K562 (cell line): Measurements from ENCODE around the gene EIF5B. TPM values are rescaled to one million over a fixed set of nuclear protein-coding genes. Genes with fewer than 3 reads are reported as not detected.

Experiments
- ATAC-seq: fragments of 200-7000 bp; cut with Tn5 transposase; 3 replicates; pipeline ENCODE4 v1.9.1; 2020; ENCODE audit warnings: moderate library complexity
- BruUV-seq: library from RNA; stranded (reverse); fragments of 400-500 nt; replicated peaks from 2 replicates; lab custom pipeline; 2021; lab: Mats Ljungman, UMichigan
- CTCF ChIA-PET: fragments of 300-600 bp; formaldehyde crosslinking; extraction: SDS; loops from one replicate; lab custom pipeline; 2021; ENCODE audit warnings: low intra/inter-chr PET ratio; lab: Yijun Ruan, JAX
- POLR2A ChIA-PET: fragments of 300-600, 350-650 bp; sonication (Branson Sonifier 250); formaldehyde crosslinking; extraction: SDS; loops from one replicate; lab custom pipeline; 2021; ENCODE audit warnings: antibody characterized with exemption, inconsistent platforms; lab: Yijun Ruan, JAX
- DNase-seq, 4 experiments: peaks; one replicate each; pipeline versions ENCODE4 v3.0.0 to v3.0.0-alpha.2; 2011 to 2018; ENCODE audit warnings: low spot score in 3 of 4, mixed read lengths in 3 of 4; ENCODE audit errors: extremely low read depth in 1 of 4
- FAIRE-seq: peaks from 2 replicates; lab custom pipeline; 2011; peaks lifted over from hg19 to GRCh38; lab: Jason Lieb, UNC
- H2AFZ ChIP-seq: 2 replicates; pipeline ENCODE4 v1.6.0; 2011; ENCODE audit warnings: low read depth, low read length, control low read depth, inconsistent platforms
- H3K27ac ChIP-seq: fragments of 200-600 bp; 3 replicates; pipeline ENCODE4 v1.8.0; 2011; ENCODE audit warnings: low read depth, mild to moderate bottlenecking, control low read depth, inconsistent platforms, low read length, moderate library complexity, mixed read lengths; ENCODE audit errors: extremely low read depth
- H3K27me3 ChIP-seq, 2 experiments: fragments of 300-600 bp in 1 of 2; 2 replicates in 1 of 2; 3 replicates in 1 of 2; pipeline versions ENCODE4 v1.6.0 to v1.8.0; 2011; ENCODE audit warnings: inconsistent platforms in 2 of 2, low read length in 2 of 2, mild to moderate bottlenecking in 1 of 2, mixed read lengths in 1 of 2, moderate library complexity in 1 of 2; ENCODE audit not compliant: control insufficient read depth in 2 of 2, insufficient read depth in 2 of 2
- H3K36me3 ChIP-seq: fragments of 300-600 bp; 3 replicates; pipeline ENCODE4 v1.8.0; 2011; ENCODE audit warnings: mild to moderate bottlenecking, low read length, inconsistent platforms; ENCODE audit not compliant: control insufficient read depth, insufficient read depth
- H3K4me1 ChIP-seq, 2 experiments: fragments of 200-600 bp in 1 of 2; replicated peaks in 1 of 2; 2 replicates in 1 of 2; 3 replicates in 1 of 2; pipeline versions ENCODE4 v1.5.1 to v1.8.0; 2011; ENCODE audit warnings: inconsistent platforms in 2 of 2, low read length in 2 of 2, mild to moderate bottlenecking in 1 of 2, mixed read lengths in 1 of 2, moderate library complexity in 1 of 2; ENCODE audit not compliant: control insufficient read depth in 2 of 2, insufficient read depth in 2 of 2
- H3K4me2 ChIP-seq: 2 replicates; pipeline ENCODE4 v1.6.1; 2011; ENCODE audit warnings: low read length, control low read depth, inconsistent platforms, mixed read lengths; ENCODE audit not compliant: insufficient read depth
- H3K4me3 ChIP-seq: fragments of 200-600 bp; sonication (generic), shearing (Covaris generic); 2 replicates; pipeline ENCODE4 v1.5.1; 2016; ENCODE audit warnings: control low read depth, inconsistent platforms
- H3K79me2 ChIP-seq: fragments of 200-600 bp; 3 replicates; pipeline ENCODE4 v1.8.0; 2011; ENCODE audit warnings: low read length, inconsistent platforms; ENCODE audit not compliant: control insufficient read depth, insufficient read depth
- H3K9ac ChIP-seq, 2 experiments: 2 replicates each; pipeline versions ENCODE4 v1.6.0 to v1.6.1; 2011; ENCODE audit warnings: low read depth in 2 of 2, low read length in 2 of 2, control low read depth in 1 of 2, inconsistent platforms in 1 of 2, mild to moderate bottlenecking in 1 of 2, mixed read lengths in 1 of 2; ENCODE audit not compliant: insufficient read depth in 1 of 2
- H3K9me1 ChIP-seq: one replicate; pipeline ENCODE4 v1.6.0; 2011; ENCODE audit warnings: inconsistent platforms, mild to moderate bottlenecking, low read length, moderate library complexity; ENCODE audit not compliant: control insufficient read depth, insufficient read depth
- H3K9me3 ChIP-seq: replicated peaks from 2 replicates; pipeline ENCODE4 v1.5.1; 2011; ENCODE audit warnings: low read depth, low read length, inconsistent platforms; ENCODE audit not compliant: control insufficient read depth, insufficient read depth
- H4K20me1 ChIP-seq: replicated peaks from 2 replicates; pipeline ENCODE4 v1.6.1; 2011; ENCODE audit warnings: low read length, inconsistent platforms, mixed read lengths; ENCODE audit not compliant: control insufficient read depth, insufficient read depth
- FOXA3 ChIP-seq, 2 experiments: fragments of 450-650 bp in 1 of 2; sonication (generic) in 1 of 2; formaldehyde crosslinking; IDR thresholded peaks in 1 of 2; conservative IDR thresholded peaks in 1 of 2; 2 replicates each; pipeline versions ENCODE4 v1.4.0 to v1.8.0; 2020 to 2022; ENCODE audit warnings: mild to moderate bottlenecking in 2 of 2, missing genetic modification reagents in 1 of 2
- FOXP4 ChIP-seq: sonication (generic); formaldehyde crosslinking; IDR thresholded peaks from 2 replicates; pipeline ENCODE4 v1.8.0; 2022; ENCODE audit warnings: mild to moderate bottlenecking, missing genetic modification reagents, borderline replicate concordance
- GATAD2B ChIP-seq: fragments of 450-650 bp; IDR thresholded peaks from 2 replicates; pipeline ENCODE4 v1.6.1; 2017; ENCODE audit warnings: mild to moderate bottlenecking, borderline replicate concordance
- HMGN3 ChIP-seq: IDR thresholded peaks from 2 replicates; pipeline ENCODE4 v1.6.1; 2011; ENCODE audit warnings: borderline replicate concordance, low read depth, mild to moderate bottlenecking, mixed read lengths, low read length; ENCODE audit not compliant: insufficient read length; ENCODE audit errors: extremely low read depth
- HNRNPK ChIP-seq: fragments of 200-400 bp; formaldehyde crosslinking; IDR thresholded peaks from one replicate; pipeline ENCODE4 v1.6.1; 2018; ENCODE audit warnings: mild to moderate bottlenecking, low read depth, low read length; ENCODE audit not compliant: poor library complexity, severe bottlenecking
- SNRNP70 ChIP-seq: fragments of 200-400 bp; formaldehyde crosslinking; optimal IDR thresholded peaks from 2 replicates; pipeline ENCODE3; 2017; ENCODE audit warnings: low read depth, low read length
- SREBF1 ChIP-seq: fragments of 150-350 bp; IDR thresholded peaks from 2 replicates; pipeline ENCODE4 v1.6.1; 2014; ENCODE audit warnings: antibody characterized with exemption, low read depth, low read length, borderline replicate concordance
- TBP ChIP-seq: optimal IDR thresholded peaks from 2 replicates; pipeline ENCODE3; 2011; ENCODE audit warnings: low read depth, low read length, improper control_type of control experiment
- ZNF121 ChIP-seq: sonication (generic); formaldehyde crosslinking; conservative IDR thresholded peaks from 2 replicates; pipeline ENCODE4 v1.8.0; 2022; ENCODE audit warnings: missing genetic modification reagents
- ZNF253 ChIP-seq: fragments of 250-450 bp; sonication (Bioruptor Pico); conservative IDR thresholded peaks from 2 replicates; pipeline ENCODE4 v1.6.1; 2021; ENCODE audit warnings: mild to moderate bottlenecking
- ZNF274 ChIP-seq: IDR thresholded peaks from 2 replicates; pipeline ENCODE4 v1.6.1; 2011; ENCODE audit warnings: low read depth, mild to moderate bottlenecking, low read length, moderate library complexity, borderline replicate concordance
- ZNF324 ChIP-seq: fragments of 250-450 bp; sonication (Bioruptor Pico); IDR thresholded peaks from 2 replicates; pipeline ENCODE4 v1.4.0; 2020; ENCODE audit warnings: mild to moderate bottlenecking
- WGBS: fragments of 100-300 bp; shearing (Covaris generic); methylation state at CpG from one replicate; pipeline ENCODE4 v1.1.6; 2016; ENCODE audit warnings: low coverage, mixed read lengths; ENCODE audit not compliant: insufficient coverage; ENCODE audit errors: missing lambda C conversion rate; 5-methylcytosine and 5-hydroxymethylcytosine counted together
- in situ Hi-C: fragments of 300-500 bp; cut with MboI; formaldehyde crosslinking; loops from 4 replicates; pipeline ENCODE4 v1.15.0; 2018; ENCODE audit warnings: inconsistent platforms, mixed read lengths
- intact Hi-C: fragments of 100-400 bp; cut with micrococcal nuclease; formaldehyde crosslinking; loops from 2 replicates; pipeline ENCODE4 v1.14.2; 2022
- polyA plus RNA-seq, 8 experiments: library from polyadenylated mRNA; depleted of rRNA in 4 of 8; stranded (reverse) in 5 of 8; unstranded in 3 of 8; fragments of >200 nt; fragmentation: Nextera tagmentation in 2 of 8; fragmentation: Illumina TruSeq in 1 of 8; extraction: Ambion mirVana in 2 of 8; extraction: Trizol in 1 of 8; gene quantifications; 2 replicates each; pipeline versions ENCODE4 v1.2.1 to v1.2.3, GENCODE V29; 2011 to 2014; ENCODE audit warnings: inconsistent platforms in 1 of 8, missing spikeins in 1 of 8
- total RNA-seq, 7 experiments: library from RNA; depleted of rRNA in 6 of 7; stranded (reverse); fragments of >200 nt in 6 of 7; fragmentation: Illumina TruSeq in 2 of 7; extraction: Trizol in 2 of 7; gene quantifications; 2 replicates each; pipeline versions ENCODE4 v1.2.1 to v1.2.3, GENCODE V29; 2011 to 2021; ENCODE audit warnings: low replicate concordance in 1 of 7

EIF5B gene
- total and polyA plus RNA-seq, 9 of the 15 experiments (the other 6 are each of a cell fraction or from before 2014, with no cell fraction given), result 26.5 to 143 (median 47.7) TPM

- H3K27ac ChIP-seq, result no peak overlapping the region
- intact Hi-C loops, result no loop called here
- no peaks in the 10 kb centered on the region for H3K9me1 ChIP-seq
- ChIA-PET CTCF (no interaction called here), POLR2A (interaction anchor here (0.9 kb wide), 1 partner anchor 8 kb away, joined by 5 read pairs; no protein-coding TSS in a partner anchor)
- H3K4me2 ChIP-seq, result no peak overlapping the region
- H3K4me3 ChIP-seq, result no peak overlapping the region
- in situ Hi-C loops, result no loop called here
- BruUV-seq, result no TSS peak
- no peaks in the 10 kb centered on the region for H4K20me1 ChIP-seq
- H3K9ac ChIP-seq, result no peak overlapping the region
- no peaks in the 10 kb centered on the region for H3K4me1 ChIP-seq
- 99% methylated on average over 4 of the region's 4 CpGs for WGBS
- H3K27me3 ChIP-seq, result no peaks in the 10 kb centered on the region
- ATAC-seq, result no peak
- no peaks in the 10 kb centered on the region for H3K9me3 ChIP-seq
- no peak for FAIRE-seq
- TF ChIP-seq FOXA3 (CRISPR knock-in tag; conservative IDR thresholded peaks at IDR 0.05 in 1 of 2, IDR thresholded peaks at IDR 0.05 in 1 of 2) (no peak), ZNF121 (CRISPR knock-in tag) (no peak), ZNF253 (CRISPR knock-in tag) (no peak), ZNF324 (CRISPR knock-in tag) (no peak), ZNF274 (no peak), HMGN3 (no peak), FOXP4 (CRISPR knock-in tag) (no peak), HNRNPK (no peak), TBP (no peak), GATAD2B (no peak), SREBF1 (no peak), SNRNP70 (no peak)
- no peak for DNase-seq
- peaks cover 94% of the 10 kb centered on the region for H3K36me3 ChIP-seq
- H3K79me2 ChIP-seq, result no peaks in the 10 kb centered on the region; the same call in 2 of the 3 replicates
- H2AFZ ChIP-seq, result no peak overlapping the region
Measured at GRCh38 chr2:99373144-99373543, 36.0 kb downstream of the EIF5B start.
